K562 (cell line): ENCODE measurements around the gene DLGAP1.

ENCODE experiments used
- EZH2 ChIP-seq: IDR thresholded peaks from 2 replicates; pipeline ENCODE4 v1.6.1; 2012; ENCODE audit warnings: low read depth, mild to moderate bottlenecking, inconsistent platforms, low read length, borderline replicate concordance
- RFX5 ChIP-seq: IDR thresholded peaks from 2 replicates; pipeline ENCODE4 v1.6.1; 2011; ENCODE audit warnings: low read depth, mild to moderate bottlenecking, improper control_type of control experiment, low read length

DNA sequence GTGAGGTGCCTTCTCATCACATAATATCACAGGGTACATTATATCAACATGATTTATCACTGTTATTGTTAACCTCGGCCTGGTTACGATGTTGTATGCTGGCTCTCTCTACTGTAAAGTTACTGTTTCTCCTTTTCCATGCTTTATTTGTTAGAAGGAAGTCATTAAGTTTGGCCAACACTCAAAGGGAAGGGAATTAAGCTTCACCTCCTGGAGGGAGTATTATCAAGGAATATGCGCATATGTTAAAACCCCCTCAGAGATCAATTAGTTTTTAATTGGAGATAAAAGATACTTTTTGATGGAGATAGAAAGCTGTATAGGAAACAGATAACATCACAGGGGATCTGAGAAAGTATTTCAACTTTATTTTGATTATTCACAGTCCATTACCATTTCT is 221.6 kb downstream of the DLGAP1 start:
- TF ChIP-seq EZH2 (no peak), RFX5 (no peak)
